HG03280 (cell line): ENCODE results near the gene AQP6.

ENCODE experiments used
- ATAC-seq: cut with Tn5 transposase; IDR thresholded peaks from one replicate; pipeline ENCODE4 v1.9.1; 2021; ENCODE audit warnings: mild to moderate bottlenecking, moderate library complexity; ENCODE audit not compliant: unreplicated experiment

The AQP6 gene

GRCh38 chr12:49972641-49973360 lies at the start of gene AQP6:
TSS of gene AQP6 (plus strand) at chr12:49972947. CDS start at chr12:49973174, 227 bp downstream.
- ATAC-seq, result no peak

- ATAC-seq, result no peak
Observed at GRCh38 chr12:49923035-49923644, 49.6 kb upstream of the AQP6 start.

- no peak for ATAC-seq
Observed at GRCh38 chr12:49923880-49924556, 48.7 kb upstream of the AQP6 start.

GRCh38 chr12:49924628-49925246 lies 48.0 kb upstream of the AQP6 start:
- no peak for ATAC-seq

- ATAC-seq, result no peak
Observed at GRCh38 chr12:49925433-49926204, 47.1 kb upstream of the AQP6 start.

GRCh38 chr12:49928471-49928870 lies 44.3 kb upstream of the AQP6 start:
- no peak for ATAC-seq

- no peak for ATAC-seq
Observed at GRCh38 chr12:49929581-49929980, 43.2 kb upstream of the AQP6 start.

GRCh38 chr12:49930515-49931288 lies 42.0 kb upstream of the AQP6 start:
- no peak for ATAC-seq

GRCh38 chr12:49932023-49932422 lies 40.7 kb upstream of the AQP6 start:
- ATAC-seq, result no peak

- no peak for ATAC-seq
Observed at GRCh38 chr12:49932533-49933130, 40.1 kb upstream of the AQP6 start.

GRCh38 chr12:49933796-49934195 lies 39.0 kb upstream of the AQP6 start:
- ATAC-seq, result no peak

GRCh38 chr12:49934505-49934904 lies 38.2 kb upstream of the AQP6 start:
- no peak for ATAC-seq

- ATAC-seq, result no peak
Observed at GRCh38 chr12:49936925-49937324, 35.8 kb upstream of the AQP6 start.

GRCh38 chr12:49937639-49938300 lies 35.0 kb upstream of the AQP6 start:
- ATAC-seq, result no peak

GRCh38 chr12:49939307-49939706 lies 33.4 kb upstream of the AQP6 start:
- ATAC-seq, result no peak

- no peak for ATAC-seq
Observed at GRCh38 chr12:49939707-49940106, 33.0 kb upstream of the AQP6 start.

- no peak for ATAC-seq
Observed at GRCh38 chr12:49941556-49942511, 30.9 kb upstream of the AQP6 start.

GRCh38 chr12:49942512-49942893 lies 30.2 kb upstream of the AQP6 start:
- no peak for ATAC-seq
